Measurements from ENCODE around the gene LLGL1. TPM values are rescaled to one million over a fixed set of nuclear protein-coding genes. Genes with fewer than 3 reads are reported as not detected.

Gene LLGL1
- total and polyA plus RNA-seq, 9 donors: 18.3 to 35.5 (median 28.7) TPM

DNA sequence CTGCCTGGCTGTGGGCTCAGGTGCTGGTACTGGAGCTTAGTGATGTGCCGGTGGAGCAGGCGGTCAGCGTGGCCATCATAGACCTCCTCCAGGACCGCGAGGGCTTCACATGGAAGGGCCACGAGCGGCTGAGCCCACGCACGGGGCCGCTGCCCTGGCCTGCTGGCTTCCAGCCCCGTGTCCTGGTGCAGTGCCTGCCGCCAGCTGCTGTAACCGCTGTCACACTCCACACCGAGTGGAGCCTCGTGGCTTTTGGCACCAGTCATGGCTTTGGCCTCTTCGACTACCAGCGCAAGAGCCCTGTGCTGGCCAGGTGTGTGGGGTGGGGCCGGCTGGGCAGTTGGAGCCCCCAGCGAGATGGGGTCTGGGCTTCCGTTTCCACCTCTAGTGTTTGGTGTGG is 12.0 kb downstream of the LLGL1 start:
- Histone ChIP-seq H3K9me3 (replicated peaks; ENCODE audit: control insufficient read depth, low read depth, low read length) (no peaks in the 10 kb centered on the region), H3K4me1 (ENCODE audit: control insufficient read depth, insufficient read depth, low read length) (no peaks in the 10 kb centered on the region), H3K27ac (ENCODE audit: low read length) (no peak overlapping the region), H3K27me3 (ENCODE audit: control insufficient read depth, insufficient read depth, low read length) (no peaks in the 10 kb centered on the region), H3K4me3 (ENCODE audit: low read length) (no peak overlapping the region), H3K36me3 (ENCODE audit: control insufficient read depth, insufficient read depth, low read length) (peaks cover 91% of the 10 kb centered on the region)
- 91% methylated on average over 18 of the region's 20 CpGs for WGBS (ENCODE audit: insufficient coverage)
- DNase-seq: no peak

DNA sequence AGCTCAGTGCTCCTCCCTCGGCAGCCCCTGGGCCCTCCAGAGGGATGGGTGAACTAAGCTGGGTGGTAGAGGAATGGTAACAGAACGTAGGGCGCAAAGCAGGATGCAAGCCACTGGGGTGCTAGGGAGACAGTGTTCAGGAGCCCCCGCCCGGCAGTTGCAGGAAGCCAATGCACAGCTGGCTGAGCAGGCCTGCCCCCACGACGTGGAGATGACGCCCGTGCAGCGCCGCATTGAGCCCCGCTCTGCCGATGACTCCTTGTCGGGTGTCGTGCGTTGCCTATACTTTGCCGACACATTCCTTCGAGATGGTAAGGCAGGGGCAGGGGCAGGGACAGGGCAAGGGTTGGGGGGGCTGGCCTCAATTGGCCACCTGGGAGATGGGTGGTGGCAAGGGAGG is 12.9 kb downstream of the LLGL1 start:
- 89% methylated on average over 18 of the region's 18 CpGs for WGBS (ENCODE audit: insufficient coverage)
- H3K27ac ChIP-seq (ENCODE audit: low read length): no peak overlapping the region
- H3K4me1 ChIP-seq (ENCODE audit: control insufficient read depth, insufficient read depth, low read length): no peaks in the 10 kb centered on the region
- DNase-seq: no peak
- H3K27me3 ChIP-seq (ENCODE audit: control insufficient read depth, insufficient read depth, low read length): no peaks in the 10 kb centered on the region
- H3K4me3 ChIP-seq (ENCODE audit: low read length): no peak overlapping the region
- peaks cover 90% of the 10 kb centered on the region for H3K36me3 ChIP-seq (ENCODE audit: control insufficient read depth, insufficient read depth, low read length)
- H3K9me3 ChIP-seq (replicated peaks; ENCODE audit: control insufficient read depth, low read depth, low read length): no peaks in the 10 kb centered on the region

DNA sequence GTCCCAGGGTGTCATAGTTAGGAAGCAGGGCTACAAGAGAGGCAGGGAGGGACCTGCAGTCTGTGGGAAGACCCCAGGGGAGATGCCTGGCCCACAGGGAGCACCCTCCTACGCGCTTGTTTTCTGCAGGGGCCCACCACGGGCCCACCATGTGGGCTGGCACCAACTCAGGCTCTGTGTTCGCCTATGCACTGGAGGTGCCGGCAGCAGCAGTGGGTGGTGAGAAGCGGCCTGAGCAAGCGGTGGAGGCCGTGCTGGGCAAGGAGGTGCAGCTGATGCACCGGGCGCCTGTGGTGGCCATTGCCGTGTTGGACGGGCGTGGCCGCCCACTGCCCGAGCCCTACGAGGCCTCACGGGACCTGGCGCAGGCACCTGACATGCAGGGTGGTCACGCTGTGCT is 15.0 kb downstream of the LLGL1 start:
- Histone ChIP-seq H3K4me1 (ENCODE audit: control insufficient read depth, insufficient read depth, low read length) (no peaks in the 10 kb centered on the region), H3K9me3 (replicated peaks; ENCODE audit: control insufficient read depth, low read depth, low read length) (no peaks in the 10 kb centered on the region), H3K27ac (ENCODE audit: low read length) (no peak overlapping the region), H3K36me3 (ENCODE audit: control insufficient read depth, insufficient read depth, low read length) (peaks cover 86% of the 10 kb centered on the region), H3K4me3 (ENCODE audit: low read length) (no peak overlapping the region), H3K27me3 (ENCODE audit: control insufficient read depth, insufficient read depth, low read length) (no peaks in the 10 kb centered on the region)
- no peak for DNase-seq
- WGBS (ENCODE audit: insufficient coverage): 87% methylated on average over 19 of the region's 19 CpGs

DNA sequence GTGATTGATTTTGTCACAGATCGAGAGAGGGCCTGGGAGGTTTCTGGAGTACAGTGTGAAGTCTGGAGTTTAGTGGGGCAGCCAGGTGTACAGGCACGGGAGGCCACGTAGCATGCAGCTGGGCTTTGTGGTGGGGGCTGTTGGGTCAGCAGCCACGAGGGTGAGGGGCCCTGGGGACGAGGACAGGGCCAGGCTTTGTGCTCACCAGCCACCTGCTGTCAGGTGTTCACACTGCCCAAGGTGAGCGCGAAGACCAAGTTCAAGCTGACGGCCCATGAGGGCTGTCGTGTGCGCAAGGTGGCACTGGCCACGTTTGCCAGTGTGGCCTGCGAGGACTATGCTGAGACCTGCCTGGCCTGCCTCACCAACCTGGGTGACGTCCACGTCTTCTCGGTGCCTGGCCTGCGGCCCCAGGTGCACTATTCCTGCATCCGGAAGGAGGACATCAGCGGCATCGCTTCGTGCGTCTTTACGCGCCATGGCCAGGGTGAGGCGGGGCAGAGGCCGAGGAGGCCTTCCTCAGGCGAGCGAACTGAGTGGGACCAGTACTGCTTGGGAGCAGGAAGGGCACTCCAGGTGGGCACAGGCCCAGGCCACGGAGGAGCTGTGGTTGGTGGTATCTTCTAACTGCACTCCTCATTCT is 15.9 kb downstream of the LLGL1 start:
- H3K27ac ChIP-seq (ENCODE audit: low read length): no peak overlapping the region
- WGBS (ENCODE audit: insufficient coverage): 84% methylated on average over 26 of the region's 28 CpGs
- H3K9me3 ChIP-seq (replicated peaks; ENCODE audit: control insufficient read depth, low read depth, low read length): no peaks in the 10 kb centered on the region
- no peaks in the 10 kb centered on the region for H3K27me3 ChIP-seq (ENCODE audit: control insufficient read depth, insufficient read depth, low read length)
- no peak for DNase-seq
- no peaks in the 10 kb centered on the region for H3K4me1 ChIP-seq (ENCODE audit: control insufficient read depth, insufficient read depth, low read length)
- H3K36me3 ChIP-seq (ENCODE audit: control insufficient read depth, insufficient read depth, low read length): peaks cover 86% of the 10 kb centered on the region
- no peak overlapping the region for H3K4me3 ChIP-seq (ENCODE audit: low read length)

DNA sequence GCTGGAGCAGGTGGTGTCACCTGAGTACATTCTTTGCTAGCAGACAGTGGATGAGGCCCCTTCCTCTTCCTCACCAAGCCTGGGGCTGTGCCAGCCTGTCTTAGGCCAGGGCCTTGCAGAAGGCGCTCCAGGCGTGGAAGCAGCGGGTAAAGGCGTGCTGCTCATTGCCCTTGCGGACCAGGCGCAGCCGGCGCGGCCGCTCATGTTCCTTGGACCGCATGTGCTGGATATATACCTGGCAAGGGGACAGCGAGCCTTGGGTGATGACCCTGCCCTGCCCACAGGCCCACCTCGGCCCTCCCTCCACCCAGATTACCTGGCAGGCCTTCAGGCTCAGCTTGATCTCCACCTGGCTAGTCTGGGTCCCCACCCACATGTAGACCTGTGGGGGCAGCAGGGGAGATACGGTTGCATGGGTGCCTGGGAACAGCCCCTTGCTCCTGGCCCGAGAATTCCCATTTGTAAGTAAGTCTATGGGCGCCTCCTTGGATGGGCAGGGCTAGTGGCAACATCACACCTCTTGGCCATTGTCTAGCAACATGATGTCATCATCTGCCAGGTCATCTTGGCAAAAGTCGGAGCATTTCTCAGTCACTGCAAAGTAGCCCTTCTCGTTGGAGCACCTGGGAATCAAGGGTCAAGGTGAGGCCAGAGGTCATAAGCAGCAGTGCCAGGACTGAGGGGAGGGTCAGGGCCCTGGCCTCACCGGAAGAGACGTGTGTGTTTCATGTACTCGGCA is 19.8 kb downstream of the LLGL1 start:
- Histone ChIP-seq H3K9me3 (replicated peaks; ENCODE audit: control insufficient read depth, low read depth, low read length) (no peaks in the 10 kb centered on the region), H3K27me3 (ENCODE audit: control insufficient read depth, insufficient read depth, low read length) (no peaks in the 10 kb centered on the region), H3K27ac (ENCODE audit: low read length) (no peak overlapping the region), H3K36me3 (ENCODE audit: control insufficient read depth, insufficient read depth, low read length) (peaks cover 85% of the 10 kb centered on the region), H3K4me3 (ENCODE audit: low read length) (no peak overlapping the region), H3K4me1 (ENCODE audit: control insufficient read depth, insufficient read depth, low read length) (peaks cover 20% of the 10 kb centered on the region)
- 88% methylated on average over 20 of the region's 21 CpGs for WGBS (ENCODE audit: insufficient coverage)
- DNase-seq: no peak

DNA sequence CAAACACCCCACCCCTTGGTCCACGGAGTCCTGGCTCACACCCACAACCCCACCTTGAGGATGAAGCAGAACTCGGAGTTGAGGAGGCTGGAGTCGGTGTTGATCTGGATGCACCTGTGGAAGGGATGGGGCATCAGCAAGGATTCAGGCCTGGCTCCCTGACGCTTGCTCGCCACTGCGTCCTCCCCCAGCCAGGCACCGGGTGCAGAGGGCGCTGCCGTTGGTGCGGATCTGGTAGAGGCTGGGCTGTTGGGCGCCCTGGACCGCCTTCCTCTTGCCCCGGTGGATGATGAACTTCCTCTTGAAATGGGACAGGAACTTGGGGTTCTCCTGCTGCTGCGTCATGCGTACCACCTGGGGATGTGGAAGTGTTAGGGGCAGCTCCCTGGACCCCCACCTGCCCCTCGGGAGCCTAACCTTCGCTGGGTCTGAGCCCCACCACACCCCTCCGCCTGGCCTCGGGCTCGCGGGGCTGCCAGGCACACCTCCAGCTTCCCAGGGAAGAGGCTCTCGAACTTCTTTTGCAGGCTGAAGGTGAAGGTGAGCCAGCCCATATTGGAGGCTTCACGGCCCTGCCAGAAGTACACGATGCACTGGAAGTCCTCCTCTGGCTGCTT is 20.8 kb downstream of the LLGL1 start:
- 86% methylated on average over 19 of the region's 24 CpGs for WGBS (ENCODE audit: insufficient coverage)
- Histone ChIP-seq H3K4me1 (ENCODE audit: control insufficient read depth, insufficient read depth, low read length) (peaks cover 20% of the 10 kb centered on the region), H3K9me3 (replicated peaks; ENCODE audit: control insufficient read depth, low read depth, low read length) (no peaks in the 10 kb centered on the region), H3K27me3 (ENCODE audit: control insufficient read depth, insufficient read depth, low read length) (no peaks in the 10 kb centered on the region), H3K27ac (ENCODE audit: low read length) (no peak overlapping the region), H3K36me3 (ENCODE audit: control insufficient read depth, insufficient read depth, low read length) (peaks cover 85% of the 10 kb centered on the region), H3K4me3 (ENCODE audit: low read length) (no peak overlapping the region)
- no peak for DNase-seq

DNA sequence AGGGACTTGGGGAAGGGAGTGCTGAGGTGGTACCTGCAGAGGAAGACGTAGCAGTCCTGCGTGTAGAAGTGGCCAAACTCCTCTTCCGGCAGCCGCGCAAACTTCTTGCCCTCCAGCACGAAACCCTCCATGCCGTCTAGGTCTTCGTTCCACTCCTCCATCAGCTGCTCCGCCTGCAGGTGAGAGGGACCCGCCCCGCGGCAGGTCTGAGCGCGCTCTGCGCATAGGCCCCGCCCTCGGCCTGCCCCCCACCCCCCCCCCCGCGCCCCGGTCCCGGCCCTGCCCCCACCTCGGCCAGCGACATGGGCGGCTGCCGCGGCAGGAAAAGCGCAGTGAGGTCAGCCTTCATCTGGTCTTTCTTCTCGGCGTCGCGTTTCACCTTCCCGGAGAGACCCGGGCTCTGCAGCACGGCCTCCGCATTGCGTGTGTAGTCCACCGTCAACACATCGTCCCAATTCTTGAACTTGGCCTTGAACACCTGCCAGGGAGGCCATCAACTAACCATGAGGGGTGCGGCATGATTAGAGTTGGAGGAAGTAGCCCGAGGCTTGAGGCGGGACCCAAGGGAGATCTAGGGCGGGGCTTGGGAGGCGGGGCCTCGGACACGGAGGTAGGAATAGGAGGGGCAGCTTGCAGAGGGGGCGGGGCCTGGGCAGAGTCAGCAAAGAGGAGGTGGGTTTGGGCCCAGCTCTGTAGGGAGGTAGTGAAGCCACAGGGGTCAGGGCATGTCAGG is 21.6 kb downstream of the LLGL1 start:
- H3K36me3 ChIP-seq (ENCODE audit: control insufficient read depth, insufficient read depth, low read length): peaks cover 85% of the 10 kb centered on the region
- H3K27ac ChIP-seq (ENCODE audit: low read length): no peak overlapping the region
- H3K4me3 ChIP-seq (ENCODE audit: low read length): no peak overlapping the region
- H3K27me3 ChIP-seq (ENCODE audit: control insufficient read depth, insufficient read depth, low read length): no peaks in the 10 kb centered on the region
- no peaks in the 10 kb centered on the region for H3K9me3 ChIP-seq (replicated peaks; ENCODE audit: control insufficient read depth, low read depth, low read length)
- peak; percentile 53 for DNase-seq
- WGBS (ENCODE audit: insufficient coverage): 20% methylated on average over 13 of the region's 46 CpGs
- peaks cover 20% of the 10 kb centered on the region for H3K4me1 ChIP-seq (ENCODE audit: control insufficient read depth, insufficient read depth, low read length)

DNA sequence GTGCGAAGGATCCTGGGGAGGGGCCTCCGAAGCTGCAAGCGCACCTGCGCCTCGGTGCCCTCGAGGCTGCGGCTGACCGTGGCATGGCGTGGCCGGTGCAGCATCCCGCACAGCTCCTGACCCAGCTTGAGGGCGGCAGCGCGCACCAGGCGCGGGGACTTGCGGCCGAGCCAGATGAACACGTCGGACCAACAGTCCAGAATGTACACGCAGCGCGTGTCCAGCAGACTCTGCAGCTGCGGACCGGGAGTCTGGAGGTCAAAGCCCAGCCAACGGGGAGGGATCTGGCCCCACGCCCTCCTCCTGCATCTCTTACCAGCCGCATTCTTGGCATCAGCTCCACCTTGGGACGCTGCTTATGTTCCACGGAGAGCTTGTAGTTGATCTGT is 22.2 kb downstream of the LLGL1 start:
- peaks cover 20% of the 10 kb centered on the region for H3K4me1 ChIP-seq (ENCODE audit: control insufficient read depth, insufficient read depth, low read length)
- WGBS (ENCODE audit: insufficient coverage): 63% methylated on average over 27 of the region's 30 CpGs
- no peak overlapping the region for H3K27ac ChIP-seq (ENCODE audit: low read length)
- DNase-seq: peak; percentile 65
- no peak overlapping the region for H3K4me3 ChIP-seq (ENCODE audit: low read length)
- no peaks in the 10 kb centered on the region for H3K9me3 ChIP-seq (replicated peaks; ENCODE audit: control insufficient read depth, low read depth, low read length)
- H3K27me3 ChIP-seq (ENCODE audit: control insufficient read depth, insufficient read depth, low read length): no peaks in the 10 kb centered on the region
- H3K36me3 ChIP-seq (ENCODE audit: control insufficient read depth, insufficient read depth, low read length): peaks cover 85% of the 10 kb centered on the region

DNA sequence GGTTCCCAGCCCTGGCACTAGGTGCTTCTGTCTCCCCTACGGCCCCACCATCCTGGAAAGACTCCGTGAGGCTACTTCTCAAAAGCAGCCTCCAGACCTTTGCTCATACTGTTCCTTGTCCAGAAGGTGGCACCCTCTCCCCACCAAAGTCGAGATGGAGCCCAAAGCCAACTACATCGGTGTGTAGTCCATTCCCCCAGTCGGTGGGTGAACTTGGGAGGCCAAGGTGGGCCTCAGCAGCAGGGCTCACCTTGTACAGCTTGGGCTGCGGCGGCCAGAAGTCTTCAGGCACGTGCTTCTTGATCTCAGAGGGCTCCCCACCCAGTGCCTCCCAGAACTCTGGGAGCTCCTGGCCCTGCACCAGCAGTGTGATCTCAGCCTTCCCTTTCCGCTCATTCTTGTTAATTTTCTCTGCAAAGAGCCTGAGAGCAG is 22.9 kb downstream of the LLGL1 start:
- Histone ChIP-seq H3K4me1 (ENCODE audit: control insufficient read depth, insufficient read depth, low read length) (peaks cover 20% of the 10 kb centered on the region), H3K36me3 (ENCODE audit: control insufficient read depth, insufficient read depth, low read length) (peaks cover 86% of the 10 kb centered on the region), H3K27ac (ENCODE audit: low read length) (peak overlapping the region; percentile 69), H3K4me3 (ENCODE audit: low read length) (no peak overlapping the region), H3K27me3 (ENCODE audit: control insufficient read depth, insufficient read depth, low read length) (no peaks in the 10 kb centered on the region), H3K9me3 (replicated peaks; ENCODE audit: control insufficient read depth, low read depth, low read length) (no peaks in the 10 kb centered on the region)
- WGBS (ENCODE audit: insufficient coverage): 4% methylated on average over 5 of the region's 9 CpGs
- peak; percentile 88 for DNase-seq

DNA sequence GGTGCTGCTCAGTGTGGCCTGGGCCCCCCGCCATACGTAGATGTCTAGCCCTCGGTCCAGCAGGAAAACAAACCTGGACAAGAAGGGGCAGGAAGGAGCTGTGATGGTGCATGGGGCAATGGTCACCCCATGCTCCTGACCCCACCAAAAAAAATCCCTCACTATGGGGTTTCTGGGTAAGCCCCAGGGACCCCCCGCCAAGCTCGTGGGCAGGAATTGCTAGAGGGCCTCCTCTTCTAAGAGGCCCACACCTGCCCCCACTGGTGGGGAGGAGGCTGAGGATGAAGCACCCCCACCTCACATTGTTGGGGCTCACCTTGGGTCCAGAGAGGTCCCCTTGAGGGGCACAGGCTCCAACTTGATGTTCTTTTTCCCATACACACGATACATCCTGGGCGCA is 23.4 kb downstream of the LLGL1 start:
- Histone ChIP-seq H3K4me1 (ENCODE audit: control insufficient read depth, insufficient read depth, low read length) (peaks cover 20% of the 10 kb centered on the region), H3K27me3 (ENCODE audit: control insufficient read depth, insufficient read depth, low read length) (no peaks in the 10 kb centered on the region), H3K36me3 (ENCODE audit: control insufficient read depth, insufficient read depth, low read length) (peaks cover 86% of the 10 kb centered on the region), H3K27ac (ENCODE audit: low read length) (peak overlapping the region; percentile 69), H3K4me3 (ENCODE audit: low read length) (no peak overlapping the region), H3K9me3 (replicated peaks; ENCODE audit: control insufficient read depth, low read depth, low read length) (no peaks in the 10 kb centered on the region)
- WGBS (ENCODE audit: insufficient coverage): 100% methylated on average over 1 of the region's 7 CpGs
- no peak for DNase-seq
